ENCODE results near the gene AGTRAP.

Gene AGTRAP

GRCh38 chr1:11795238-11795890 lies 59.4 kb downstream of the AGTRAP start:
- H4K20me1 ChIP-seq (ENCODE audit: insufficient read depth) = no peaks in the 10 kb centered on the region
- H3K4me2 ChIP-seq = no peak overlapping the region
- H3K79me2 ChIP-seq (ENCODE audit: insufficient read depth, low read depth) = no peaks in the 10 kb centered on the region
- H3K36me3 ChIP-seq (ENCODE audit: insufficient read depth) = no peaks in the 10 kb centered on the region
- no peaks in the 10 kb centered on the region for H3K4me1 ChIP-seq (ENCODE audit: low read depth, poor library complexity, severe bottlenecking)
- no peaks in the 10 kb centered on the region for H3K27me3 ChIP-seq (ENCODE audit: insufficient read depth, low read depth)
- H3K9ac ChIP-seq = no peak overlapping the region
- TF ChIP-seq CTCF (conservative IDR thresholded peaks at IDR 0.05; ENCODE audit: low read depth, low read length) = no peak
- H3K27ac ChIP-seq = no peak overlapping the region
- H2AFZ ChIP-seq (ENCODE audit: low read depth) = no peak overlapping the region
- no peak overlapping the region for H3K4me3 ChIP-seq (IDR thresholded peaks at IDR 0.05; ENCODE audit: insufficient read depth, low read depth, low read length)

GRCh38 chr1:11796036-11796828 lies 60.3 kb downstream of the AGTRAP start:
- Histone ChIP-seq H3K36me3 (ENCODE audit: insufficient read depth) (no peaks in the 10 kb centered on the region), H3K27me3 (ENCODE audit: insufficient read depth, low read depth) (no peaks in the 10 kb centered on the region), H3K4me2 (no peak overlapping the region), H3K79me2 (ENCODE audit: insufficient read depth, low read depth) (no peaks in the 10 kb centered on the region), H3K4me3 (IDR thresholded peaks at IDR 0.05; ENCODE audit: insufficient read depth, low read depth, low read length) (no peak overlapping the region), H3K4me1 (ENCODE audit: low read depth, poor library complexity, severe bottlenecking) (no peaks in the 10 kb centered on the region), H2AFZ (ENCODE audit: low read depth) (no peak overlapping the region), H3K9ac (no peak overlapping the region), H3K27ac (no peak overlapping the region), H4K20me1 (ENCODE audit: insufficient read depth) (no peaks in the 10 kb centered on the region)
- no peak for TF ChIP-seq CTCF (conservative IDR thresholded peaks at IDR 0.05; ENCODE audit: low read depth, low read length)

- Histone ChIP-seq H3K36me3 (ENCODE audit: insufficient read depth) (no peaks in the 10 kb centered on the region), H3K79me2 (ENCODE audit: insufficient read depth, low read depth) (no peaks in the 10 kb centered on the region), H3K9ac (no peak overlapping the region), H2AFZ (ENCODE audit: low read depth) (no peak overlapping the region), H4K20me1 (ENCODE audit: insufficient read depth) (no peaks in the 10 kb centered on the region), H3K27ac (no peak overlapping the region), H3K4me3 (IDR thresholded peaks at IDR 0.05; ENCODE audit: insufficient read depth, low read depth, low read length) (no peak overlapping the region), H3K4me1 (ENCODE audit: low read depth, poor library complexity, severe bottlenecking) (no peaks in the 10 kb centered on the region), H3K4me2 (no peak overlapping the region), H3K27me3 (ENCODE audit: insufficient read depth, low read depth) (no peaks in the 10 kb centered on the region)
- TF ChIP-seq CTCF (conservative IDR thresholded peaks at IDR 0.05; ENCODE audit: low read depth, low read length) = no peak
These were observed 61.7 kb downstream of the AGTRAP start for GRCh38 chr1:11797525-11798216.

GRCh38 chr1:11799099-11799498 lies 63.2 kb downstream of the AGTRAP start:
- H4K20me1 ChIP-seq (ENCODE audit: insufficient read depth) = no peaks in the 10 kb centered on the region
- no peak overlapping the region for H3K27ac ChIP-seq
- H2AFZ ChIP-seq (ENCODE audit: low read depth) = no peak overlapping the region
- peaks cover 6% of the 10 kb centered on the region for H3K4me1 ChIP-seq (ENCODE audit: low read depth, poor library complexity, severe bottlenecking)
- no peaks in the 10 kb centered on the region for H3K27me3 ChIP-seq (ENCODE audit: insufficient read depth, low read depth)
- H3K4me3 ChIP-seq (IDR thresholded peaks at IDR 0.05; ENCODE audit: insufficient read depth, low read depth, low read length) = no peak overlapping the region
- no peak overlapping the region for H3K9ac ChIP-seq
- no peaks in the 10 kb centered on the region for H3K79me2 ChIP-seq (ENCODE audit: insufficient read depth, low read depth)
- no peak for TF ChIP-seq CTCF (conservative IDR thresholded peaks at IDR 0.05; ENCODE audit: low read depth, low read length)
- no peak overlapping the region for H3K4me2 ChIP-seq
- H3K36me3 ChIP-seq (ENCODE audit: insufficient read depth) = no peaks in the 10 kb centered on the region

Measured in KMS-11 (cell line).